Lower leg skin (tissue), 3 donors: ENCODE results near the gene RGS13.

Source experiments
- CTCF ChIP-seq, 3 donors: fragments of 450-650 bp; IDR thresholded peaks; one replicate each; pipeline ENCODE4 v1.5.1; 2016; ENCODE audit warnings: antibody characterized with exemption in 3 of 3, mild to moderate bottlenecking in 3 of 3, moderate library complexity in 2 of 3
- POLR2A ChIP-seq, 2 donors: fragments of 450-650 bp; IDR thresholded peaks; one replicate each; pipeline ENCODE4 v1.6.1; 2016 to 2017; ENCODE audit warnings: antibody characterized with exemption in 2 of 2, mild to moderate bottlenecking in 1 of 2, moderate library complexity in 1 of 2

GRCh38 chr1:192702212-192702902, 66.4 kb downstream of the RGS13 start:
- TF ChIP-seq CTCF (IDR thresholded peaks at IDR 0.05) (no peak), POLR2A (IDR thresholded peaks at IDR 0.05) (no peak)
